ENCODE data around the gene UBAC2.

The UBAC2 gene

DNA sequence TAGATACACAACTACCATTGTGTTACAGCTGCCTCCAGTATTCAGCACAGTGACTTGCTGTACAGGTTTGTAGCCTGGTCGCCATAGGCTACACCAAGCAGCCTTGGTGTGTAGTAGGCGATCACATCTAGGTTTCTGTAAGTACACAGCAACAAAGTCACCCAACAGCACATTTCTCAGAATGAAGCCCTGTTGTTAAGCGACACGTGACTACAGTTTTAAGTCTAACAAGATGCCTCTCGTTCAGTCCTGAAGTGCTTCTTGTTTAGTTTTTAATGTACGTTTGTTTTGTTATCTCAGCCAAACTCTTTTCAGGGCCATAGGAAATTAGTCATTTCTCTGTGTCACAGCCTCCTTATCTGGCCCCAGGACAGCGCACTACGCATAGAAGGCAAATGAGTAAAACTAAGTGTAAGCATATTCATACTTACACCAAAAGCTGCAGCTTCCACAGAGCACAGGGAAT lies 156.5 kb downstream of the UBAC2 start (continued):
- TF ChIP-seq, protein P1, sequence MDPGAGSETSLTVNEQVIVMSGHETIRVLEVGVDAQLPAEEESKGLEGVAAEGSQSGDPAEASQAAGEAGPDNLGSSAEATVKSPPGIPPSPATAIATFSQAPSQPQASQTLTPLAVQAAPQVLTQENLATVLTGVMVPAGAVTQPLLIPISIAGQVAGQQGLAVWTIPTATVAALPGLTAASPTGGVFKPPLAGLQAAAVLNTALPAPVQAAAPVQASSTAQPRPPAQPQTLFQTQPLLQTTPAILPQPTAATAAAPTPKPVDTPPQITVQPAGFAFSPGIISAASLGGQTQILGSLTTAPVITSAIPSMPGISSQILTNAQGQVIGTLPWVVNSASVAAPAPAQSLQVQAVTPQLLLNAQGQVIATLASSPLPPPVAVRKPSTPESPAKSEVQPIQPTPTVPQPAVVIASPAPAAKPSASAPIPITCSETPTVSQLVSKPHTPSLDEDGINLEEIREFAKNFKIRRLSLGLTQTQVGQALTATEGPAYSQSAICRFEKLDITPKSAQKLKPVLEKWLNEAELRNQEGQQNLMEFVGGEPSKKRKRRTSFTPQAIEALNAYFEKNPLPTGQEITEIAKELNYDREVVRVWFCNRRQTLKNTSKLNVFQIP (CRISPR knock-in tag; IDR thresholded peaks at IDR 0.05; ENCODE audit: borderline replicate concordance, low read depth): no peak
- TF ChIP-seq, protein P2, sequence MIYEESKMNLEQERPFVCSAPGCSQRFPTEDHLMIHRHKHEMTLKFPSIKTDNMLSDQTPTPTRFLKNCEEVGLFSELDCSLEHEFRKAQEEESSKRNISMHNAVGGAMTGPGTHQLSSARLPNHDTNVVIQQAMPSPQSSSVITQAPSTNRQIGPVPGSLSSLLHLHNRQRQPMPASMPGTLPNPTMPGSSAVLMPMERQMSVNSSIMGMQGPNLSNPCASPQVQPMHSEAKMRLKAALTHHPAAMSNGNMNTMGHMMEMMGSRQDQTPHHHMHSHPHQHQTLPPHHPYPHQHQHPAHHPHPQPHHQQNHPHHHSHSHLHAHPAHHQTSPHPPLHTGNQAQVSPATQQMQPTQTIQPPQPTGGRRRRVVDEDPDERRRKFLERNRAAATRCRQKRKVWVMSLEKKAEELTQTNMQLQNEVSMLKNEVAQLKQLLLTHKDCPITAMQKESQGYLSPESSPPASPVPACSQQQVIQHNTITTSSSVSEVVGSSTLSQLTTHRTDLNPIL (CRISPR knock-in tag; IDR thresholded peaks at IDR 0.05; ENCODE audit: low read depth): no peak

DNA sequence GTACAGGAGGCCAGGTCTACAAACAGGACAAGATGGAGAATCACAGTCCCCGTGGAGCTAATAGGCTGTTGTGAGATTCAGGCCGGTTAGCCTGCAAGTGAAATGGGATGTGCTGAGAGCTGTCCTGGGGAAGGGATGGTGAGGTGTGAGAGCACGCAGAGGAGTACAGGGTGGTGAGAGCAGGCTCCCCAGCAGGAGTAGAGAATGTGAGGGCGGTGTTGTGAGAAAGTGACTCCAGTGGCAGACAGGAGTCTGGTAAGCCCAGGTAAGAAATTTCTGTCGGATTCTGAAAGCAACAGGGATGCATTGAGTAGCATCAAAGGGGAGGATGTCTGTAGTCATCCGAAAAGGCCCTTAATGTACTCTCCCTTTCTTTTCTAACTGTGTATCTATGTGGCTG lies 157.3 kb downstream of the UBAC2 start:
- no peak for TF ChIP-seq ZFP30 (CRISPR knock-in tag; IDR thresholded peaks at IDR 0.05)
- TF ChIP-seq, protein P3, sequence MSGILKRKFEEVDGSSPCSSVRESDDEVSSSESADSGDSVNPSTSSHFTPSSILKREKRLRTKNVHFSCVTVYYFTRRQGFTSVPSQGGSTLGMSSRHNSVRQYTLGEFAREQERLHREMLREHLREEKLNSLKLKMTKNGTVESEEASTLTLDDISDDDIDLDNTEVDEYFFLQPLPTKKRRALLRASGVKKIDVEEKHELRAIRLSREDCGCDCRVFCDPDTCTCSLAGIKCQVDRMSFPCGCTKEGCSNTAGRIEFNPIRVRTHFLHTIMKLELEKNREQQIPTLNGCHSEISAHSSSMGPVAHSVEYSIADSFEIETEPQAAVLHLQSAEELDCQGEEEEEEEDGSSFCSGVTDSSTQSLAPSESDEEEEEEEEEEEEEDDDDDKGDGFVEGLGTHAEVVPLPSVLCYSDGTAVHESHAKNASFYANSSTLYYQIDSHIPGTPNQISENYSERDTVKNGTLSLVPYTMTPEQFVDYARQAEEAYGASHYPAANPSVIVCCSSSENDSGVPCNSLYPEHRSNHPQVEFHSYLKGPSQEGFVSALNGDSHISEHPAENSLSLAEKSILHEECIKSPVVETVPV (CRISPR knock-in tag; IDR thresholded peaks at IDR 0.05): no peak
- no peak for ATAC-seq

DNA sequence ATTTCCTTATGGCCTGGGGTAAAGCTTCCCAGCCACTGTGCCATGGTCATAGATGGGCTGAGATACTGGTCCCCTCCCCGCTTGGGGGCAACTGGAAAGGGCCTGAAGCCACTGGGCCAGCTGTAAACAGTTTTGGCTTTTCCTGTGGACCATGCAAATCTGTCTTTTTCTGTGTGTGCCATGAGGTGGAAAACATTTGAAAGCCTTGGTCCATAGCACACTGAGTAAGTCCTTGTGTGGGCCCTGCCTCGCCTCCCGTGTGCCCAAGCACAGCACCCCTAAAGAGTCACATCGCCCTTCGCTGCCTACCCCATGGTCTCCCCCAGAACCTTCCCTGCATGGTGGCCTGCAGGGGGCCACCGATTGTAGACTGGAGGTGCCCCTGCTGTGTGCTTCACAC lies 158.9 kb downstream of the UBAC2 start:
- TF ChIP-seq, protein P4, sequence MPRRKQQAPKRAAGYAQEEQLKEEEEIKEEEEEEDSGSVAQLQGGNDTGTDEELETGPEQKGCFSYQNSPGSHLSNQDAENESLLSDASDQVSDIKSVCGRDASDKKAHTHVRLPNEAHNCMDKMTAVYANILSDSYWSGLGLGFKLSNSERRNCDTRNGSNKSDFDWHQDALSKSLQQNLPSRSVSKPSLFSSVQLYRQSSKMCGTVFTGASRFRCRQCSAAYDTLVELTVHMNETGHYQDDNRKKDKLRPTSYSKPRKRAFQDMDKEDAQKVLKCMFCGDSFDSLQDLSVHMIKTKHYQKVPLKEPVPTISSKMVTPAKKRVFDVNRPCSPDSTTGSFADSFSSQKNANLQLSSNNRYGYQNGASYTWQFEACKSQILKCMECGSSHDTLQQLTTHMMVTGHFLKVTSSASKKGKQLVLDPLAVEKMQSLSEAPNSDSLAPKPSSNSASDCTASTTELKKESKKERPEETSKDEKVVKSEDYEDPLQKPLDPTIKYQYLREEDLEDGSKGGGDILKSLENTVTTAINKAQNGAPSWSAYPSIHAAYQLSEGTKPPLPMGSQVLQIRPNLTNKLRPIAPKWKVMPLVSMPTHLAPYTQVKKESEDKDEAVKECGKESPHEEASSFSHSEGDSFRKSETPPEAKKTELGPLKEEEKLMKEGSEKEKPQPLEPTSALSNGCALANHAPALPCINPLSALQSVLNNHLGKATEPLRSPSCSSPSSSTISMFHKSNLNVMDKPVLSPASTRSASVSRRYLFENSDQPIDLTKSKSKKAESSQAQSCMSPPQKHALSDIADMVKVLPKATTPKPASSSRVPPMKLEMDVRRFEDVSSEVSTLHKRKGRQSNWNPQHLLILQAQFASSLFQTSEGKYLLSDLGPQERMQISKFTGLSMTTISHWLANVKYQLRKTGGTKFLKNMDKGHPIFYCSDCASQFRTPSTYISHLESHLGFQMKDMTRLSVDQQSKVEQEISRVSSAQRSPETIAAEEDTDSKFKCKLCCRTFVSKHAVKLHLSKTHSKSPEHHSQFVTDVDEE (CRISPR knock-in tag; IDR thresholded peaks at IDR 0.05): no peak
- no peak for TF ChIP-seq PPARA (CRISPR knock-in tag; IDR thresholded peaks at IDR 0.05; ENCODE audit: borderline replicate concordance)
- TF ChIP-seq OSR1 (CRISPR knock-in tag; IDR thresholded peaks at IDR 0.05): no peak

DNA sequence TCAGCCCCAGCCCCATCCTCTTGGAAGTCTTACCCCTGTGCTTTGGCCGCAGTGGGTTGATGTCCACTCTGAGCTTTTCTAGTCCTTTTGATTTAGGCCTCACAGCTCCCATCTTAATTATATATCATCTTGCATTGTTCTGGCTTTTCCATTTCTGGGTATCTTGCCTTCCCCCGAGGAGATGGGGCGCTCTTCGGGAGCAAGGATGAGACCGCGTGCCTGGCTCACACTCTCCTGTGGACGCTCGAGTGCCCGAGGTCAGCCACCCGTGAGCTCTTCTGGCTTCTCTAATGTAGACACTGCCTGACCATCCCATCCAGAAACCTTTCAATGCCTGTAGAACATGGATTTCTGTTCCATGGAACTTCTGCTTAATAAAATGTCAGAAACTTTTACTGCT lies 160.0 kb downstream of the UBAC2 start:
- no peak for ATAC-seq
- TF ChIP-seq, protein P5, sequence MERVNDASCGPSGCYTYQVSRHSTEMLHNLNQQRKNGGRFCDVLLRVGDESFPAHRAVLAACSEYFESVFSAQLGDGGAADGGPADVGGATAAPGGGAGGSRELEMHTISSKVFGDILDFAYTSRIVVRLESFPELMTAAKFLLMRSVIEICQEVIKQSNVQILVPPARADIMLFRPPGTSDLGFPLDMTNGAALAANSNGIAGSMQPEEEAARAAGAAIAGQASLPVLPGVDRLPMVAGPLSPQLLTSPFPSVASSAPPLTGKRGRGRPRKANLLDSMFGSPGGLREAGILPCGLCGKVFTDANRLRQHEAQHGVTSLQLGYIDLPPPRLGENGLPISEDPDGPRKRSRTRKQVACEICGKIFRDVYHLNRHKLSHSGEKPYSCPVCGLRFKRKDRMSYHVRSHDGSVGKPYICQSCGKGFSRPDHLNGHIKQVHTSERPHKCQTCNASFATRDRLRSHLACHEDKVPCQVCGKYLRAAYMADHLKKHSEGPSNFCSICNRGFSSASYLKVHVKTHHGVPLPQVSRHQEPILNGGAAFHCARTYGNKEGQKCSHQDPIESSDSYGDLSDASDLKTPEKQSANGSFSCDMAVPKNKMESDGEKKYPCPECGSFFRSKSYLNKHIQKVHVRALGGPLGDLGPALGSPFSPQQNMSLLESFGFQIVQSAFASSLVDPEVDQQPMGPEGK (CRISPR knock-in tag; IDR thresholded peaks at IDR 0.05; ENCODE audit: borderline replicate concordance): no peak

More for the DNA sequence above, 158.9 kb downstream of the UBAC2 start:
- ATAC-seq: no peak

DNA sequence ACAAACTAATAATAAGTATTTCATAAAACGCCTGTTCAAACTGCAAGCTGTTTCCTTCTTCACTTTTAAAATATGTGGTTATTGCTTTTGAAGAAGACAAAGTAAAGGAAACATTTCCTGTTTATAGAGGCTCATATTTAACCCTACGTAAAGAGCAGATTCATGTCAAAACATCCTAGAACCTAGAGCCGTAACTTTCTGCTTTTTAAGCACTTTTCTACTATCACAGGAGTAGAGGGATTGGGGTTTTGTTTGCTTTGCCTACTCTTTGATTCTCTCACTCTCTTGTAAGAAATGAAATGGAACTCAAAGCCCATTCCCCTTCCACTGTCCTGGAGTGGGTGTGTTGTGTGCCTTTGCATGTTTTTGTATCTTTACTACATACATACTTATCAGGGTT lies 160.5 kb downstream of the UBAC2 start:
- TF ChIP-seq, protein P5 (CRISPR knock-in tag; IDR thresholded peaks at IDR 0.05; ENCODE audit: borderline replicate concordance): no peak
- TF ChIP-seq ESRRG (CRISPR knock-in tag; IDR thresholded peaks at IDR 0.05) (no peak), PPARA (CRISPR knock-in tag; IDR thresholded peaks at IDR 0.05; ENCODE audit: borderline replicate concordance) (no peak), ZNF565 (CRISPR knock-in tag; conservative IDR thresholded peaks at IDR 0.05; ENCODE audit: low read depth) (no peak), ZNF8 (CRISPR knock-in tag; IDR thresholded peaks at IDR 0.05) (no peak), ZFP30 (CRISPR knock-in tag; IDR thresholded peaks at IDR 0.05) (no peak), OSR1 (CRISPR knock-in tag; IDR thresholded peaks at IDR 0.05) (no peak), TOX (CRISPR knock-in tag; IDR thresholded peaks at IDR 0.05; ENCODE audit: borderline replicate concordance) (no peak)
- TF ChIP-seq, protein P3 (CRISPR knock-in tag; IDR thresholded peaks at IDR 0.05): no peak
- TF ChIP-seq, protein P4 (CRISPR knock-in tag; IDR thresholded peaks at IDR 0.05): no peak
- ATAC-seq: no peak
